HCT116 (cell line): Measurements from ENCODE around the gene MMEL1. TPM values are rescaled to one million over a fixed set of nuclear protein-coding genes. Genes with fewer than 3 reads are reported as not detected.
"Not testable (repeated sequence)": the region's sequence is repeated elsewhere in the genome, so short reads cannot be mapped to it uniquely, and the experiment has no call there.

ENCODE experiments used
- ATAC-seq: fragments of 200-7000 bp; cut with Tn5 transposase; 2 replicates; pipeline ENCODE4 v1.9.1; 2020; ENCODE audit warnings: mild to moderate bottlenecking, moderate library complexity
- BruUV-seq: library from RNA; stranded (reverse); fragments of 400-500 nt; replicated peaks from 2 replicates; lab custom pipeline; 2021; lab: Mats Ljungman, UMichigan
- CTCF ChIA-PET: fragments of 300-600 bp; sonication (Branson Sonifier 250); formaldehyde crosslinking; loops from one replicate; lab custom pipeline; 2021; ENCODE audit warnings: antibody characterized with exemption; lab: Charles Lee
- POLR2A ChIA-PET: fragments of 300-600, 350-600 bp; sonication (Branson Sonifier 250); formaldehyde crosslinking; loops from one replicate; lab custom pipeline; 2021; ENCODE audit warnings: antibody characterized with exemption; lab: Charles Lee
- RAD21 ChIA-PET, 2 experiments: fragments of 300-600 bp; sonication (Branson Sonifier 250); formaldehyde crosslinking; loops; one replicate each; lab custom pipeline; 2023; ENCODE audit warnings: low total read pairs in 2 of 2; ENCODE audit not compliant: uncharacterized antibody in 2 of 2, unreplicated experiment in 2 of 2, low non-redundant PET in 1 of 2; lab: Charles Lee
- DNase-seq: peaks from one replicate; pipeline ENCODE4 v3.0.0-alpha.2; 2010; ENCODE audit warnings: low read depth, low spot score
- H2AFZ ChIP-seq: fragments of 200-600 bp; shearing (Covaris generic), sonication (generic); 2 replicates; pipeline ENCODE4 v1.6.1; 2017; ENCODE audit warnings: low read depth, mixed run types, mixed read lengths, antibody characterized with exemption, low read length; ENCODE audit not compliant: poor library complexity, severe bottlenecking
- H3K27ac ChIP-seq: 2 replicates; pipeline ENCODE4 v1.5.1; 2012; ENCODE audit warnings: low read depth, low read length
- H3K27me3 ChIP-seq: fragments of 200-600 bp; sonication (generic); 2 replicates; pipeline ENCODE4 v1.6.1; 2016; ENCODE audit warnings: mixed run types, low read length, mixed read lengths; ENCODE audit not compliant: insufficient read depth
- H3K36me3 ChIP-seq, 2 experiments: fragments of 200-500 bp in 1 of 2; fragments of 200-600 bp in 1 of 2; sonication (Bioruptor generic) in 1 of 2; sonication (generic) in 1 of 2; 2 replicates each; pipeline versions ENCODE4 v1.5.1 to v1.6.1; 2014 to 2016; ENCODE audit warnings: low read length in 2 of 2, inconsistent platforms in 1 of 2, mixed read lengths in 1 of 2, mixed run types in 1 of 2; ENCODE audit not compliant: insufficient read depth in 2 of 2, control insufficient read depth in 1 of 2
- H3K4me1 ChIP-seq, 2 experiments: fragments of 200-600 bp in 1 of 2; sonication (generic) in 1 of 2; 2 replicates each; pipeline versions ENCODE4 v1.5.1 to v1.6.1; 2012 to 2017; ENCODE audit warnings: low read length in 2 of 2, inconsistent platforms in 1 of 2, mild to moderate bottlenecking in 1 of 2, mixed read lengths in 1 of 2, mixed run types in 1 of 2, moderate library complexity in 1 of 2; ENCODE audit not compliant: insufficient read depth in 2 of 2, control insufficient read depth in 1 of 2
- H3K4me2 ChIP-seq: fragments of 200-600 bp; sonication (generic); 2 replicates; pipeline ENCODE4 v1.6.1; 2017; ENCODE audit warnings: mixed run types, low read length, mixed read lengths
- H3K4me3 ChIP-seq, 2 experiments: fragments of 200-600 bp in 1 of 2; sonication (generic) in 1 of 2; replicated peaks in 1 of 2; 2 replicates each; pipeline ENCODE4 v1.5.1; 2011 to 2016; ENCODE audit warnings: low read length in 2 of 2, control low read depth in 1 of 2, low read depth in 1 of 2, mild to moderate bottlenecking in 1 of 2, mixed read lengths in 1 of 2, mixed run types in 1 of 2
- H3K79me2 ChIP-seq: fragments of 200-600 bp; sonication (generic); 2 replicates; pipeline ENCODE4 v1.6.1; 2017; ENCODE audit warnings: mild to moderate bottlenecking, mixed run types, low read length, moderate library complexity, mixed read lengths; ENCODE audit not compliant: insufficient read depth
- H3K9ac ChIP-seq: fragments of 200-600 bp; sonication (generic); 2 replicates; pipeline ENCODE4 v1.6.1; 2016; ENCODE audit warnings: low read length, mixed read lengths
- H3K9me2 ChIP-seq: fragments of 200-600 bp; sonication (generic), shearing (Covaris generic); 2 replicates; pipeline ENCODE4 v1.6.1; 2017; ENCODE audit warnings: mixed run types, mild to moderate bottlenecking, moderate library complexity; ENCODE audit not compliant: insufficient read depth
- H3K9me3 ChIP-seq, 2 experiments: fragments of 200-500 bp in 1 of 2; fragments of 200-600 bp in 1 of 2; sonication (Bioruptor generic) in 1 of 2; sonication (generic) in 1 of 2; 2 replicates each; pipeline ENCODE4 v1.6.1; 2014 to 2017; ENCODE audit warnings: low read length in 2 of 2, mixed read lengths in 2 of 2, inconsistent platforms in 1 of 2, low read depth in 1 of 2, mild to moderate bottlenecking in 1 of 2, mixed run types in 1 of 2, moderate library complexity in 1 of 2; ENCODE audit not compliant: control insufficient read depth in 1 of 2, insufficient read depth in 1 of 2
- H4K20me1 ChIP-seq: fragments of 200-600 bp; sonication (generic), shearing (Covaris generic); 2 replicates; pipeline ENCODE4 v1.6.1; 2017; ENCODE audit warnings: mixed run types, mild to moderate bottlenecking, moderate library complexity; ENCODE audit not compliant: insufficient read depth
- intact Hi-C: fragments of 100-400 bp; cut with micrococcal nuclease; formaldehyde crosslinking; loops from 2 replicates; pipeline ENCODE4 v1.10.0; 2022
- total RNA-seq: library from RNA; stranded (reverse); gene quantifications from one replicate; pipeline ENCODE4 v1.2.1, GENCODE V29; 2021; ENCODE audit not compliant: unreplicated experiment

Gene MMEL1
- total RNA-seq, 1 experiment from 2014 or later, result 2.7 TPM

- CTCF ChIA-PET, BruUV-seq, DNase-seq, POLR2A ChIA-PET, RAD21 ChIA-PET, H3K9me2 ChIP-seq, intact Hi-C loops, H3K4me3 ChIP-seq, H2AFZ ChIP-seq, H3K36me3 ChIP-seq, H3K9ac ChIP-seq, H3K9me3 ChIP-seq, H3K4me1 ChIP-seq, H3K27ac ChIP-seq, ATAC-seq, H3K4me2 ChIP-seq, H4K20me1 ChIP-seq, H3K79me2 ChIP-seq: not testable (repeated sequence)
- peaks cover 20% of the 10 kb centered on the region for H3K27me3 ChIP-seq
Observed at GRCh38 chr1:2659806-2660205, 27.0 kb upstream of the MMEL1 start.

DNA sequence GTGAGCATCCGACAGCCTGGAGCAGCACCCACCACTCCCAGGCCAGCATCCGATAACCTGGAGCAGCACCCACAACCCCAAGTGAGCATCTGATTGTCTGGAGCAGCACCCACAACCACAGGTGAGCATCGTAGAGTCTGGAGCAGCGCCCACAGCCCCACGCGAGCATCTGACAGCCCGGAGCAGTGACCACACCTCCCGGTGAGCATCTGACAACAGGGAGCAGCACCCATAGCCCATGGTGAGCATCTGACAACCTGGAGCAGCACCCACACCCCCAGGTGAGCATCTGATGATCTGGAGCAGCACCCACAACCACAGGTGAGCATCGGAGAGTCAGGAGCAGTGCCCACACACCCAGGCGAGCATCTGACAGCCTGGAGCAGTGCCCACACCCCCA is 25.1 kb upstream of the MMEL1 start:
- H3K9ac ChIP-seq, intact Hi-C loops, H3K4me3 ChIP-seq, BruUV-seq, RAD21 ChIA-PET, H3K36me3 ChIP-seq, H3K27ac ChIP-seq, H3K4me2 ChIP-seq, CTCF ChIA-PET, H3K9me3 ChIP-seq, H3K4me1 ChIP-seq, H2AFZ ChIP-seq, POLR2A ChIA-PET, ATAC-seq, H4K20me1 ChIP-seq, DNase-seq, H3K9me2 ChIP-seq, H3K79me2 ChIP-seq: not testable (repeated sequence)
- H3K27me3 ChIP-seq, result peaks cover 39% of the 10 kb centered on the region

GRCh38 chr1:2657124-2657523 is 24.3 kb upstream of the MMEL1 start:
- H3K4me2 ChIP-seq, RAD21 ChIA-PET, H3K9ac ChIP-seq, ATAC-seq, H3K79me2 ChIP-seq, BruUV-seq, H3K4me3 ChIP-seq, intact Hi-C loops, H3K36me3 ChIP-seq, DNase-seq, H4K20me1 ChIP-seq, CTCF ChIA-PET, H3K27ac ChIP-seq, POLR2A ChIA-PET, H2AFZ ChIP-seq, H3K9me2 ChIP-seq, H3K9me3 ChIP-seq, H3K4me1 ChIP-seq: not testable (repeated sequence)
- H3K27me3 ChIP-seq, result peaks cover 47% of the 10 kb centered on the region

DNA sequence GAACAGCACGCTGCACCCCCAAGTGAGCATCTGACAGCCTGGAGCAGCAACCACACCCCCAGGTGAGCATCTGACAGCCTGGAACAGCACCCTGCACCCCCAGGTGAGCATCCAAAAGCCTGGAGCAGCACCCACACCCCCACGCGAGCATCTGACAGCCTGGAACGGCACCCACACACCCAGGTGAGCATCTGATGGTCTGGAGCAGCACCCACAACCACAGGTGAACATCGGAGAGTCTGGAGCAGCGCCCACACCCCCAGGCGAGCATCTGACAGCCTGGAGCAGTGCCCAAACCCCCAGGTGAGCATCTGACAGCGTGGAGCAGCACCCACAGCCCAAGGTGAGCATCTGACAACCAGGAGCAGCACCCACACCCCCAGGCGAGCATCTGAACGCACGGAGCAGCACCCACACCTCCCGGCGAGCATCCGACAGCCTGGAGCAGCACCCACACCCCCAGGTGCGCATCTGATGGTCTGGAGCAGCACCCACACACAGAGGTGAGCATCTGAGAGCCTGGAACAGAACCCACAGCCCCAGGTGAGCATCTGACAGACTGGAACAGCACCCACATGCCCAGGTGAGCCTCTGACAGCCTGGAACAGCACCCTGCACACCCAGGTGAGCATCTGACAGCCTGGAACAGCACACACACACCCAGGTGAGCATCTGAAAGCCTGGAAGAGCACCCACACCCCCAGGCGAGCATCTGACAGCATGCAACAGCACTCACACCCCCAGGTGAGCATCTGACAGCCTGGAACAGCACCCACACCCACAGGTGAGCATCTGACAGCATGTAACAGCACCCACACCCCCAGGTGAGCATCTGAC is 23.0 kb upstream of the MMEL1 start:
- intact Hi-C loops, H2AFZ ChIP-seq, DNase-seq, RAD21 ChIA-PET, BruUV-seq, CTCF ChIA-PET, H3K4me2 ChIP-seq, H3K36me3 ChIP-seq, ATAC-seq, H3K9ac ChIP-seq, H3K4me1 ChIP-seq, H3K4me3 ChIP-seq, H3K9me3 ChIP-seq, POLR2A ChIA-PET, H3K9me2 ChIP-seq, H3K79me2 ChIP-seq, H4K20me1 ChIP-seq, H3K27ac ChIP-seq: not testable (repeated sequence)
- H3K27me3 ChIP-seq, result peaks cover 60% of the 10 kb centered on the region
